MCF 10A (cell line): ENCODE data around the gene MSANTD1. TPM values are rescaled to one million over a fixed set of nuclear protein-coding genes. Genes with fewer than 3 reads are reported as not detected.

Source experiments
- BruUV-seq: library from RNA; stranded (reverse); fragments of 400-500 nt; replicated peaks from 2 replicates; lab custom pipeline; 2021; lab: Mats Ljungman, UMichigan
- CTCF ChIA-PET: fragments of 300-600 bp; sonication (Branson Sonifier 250); formaldehyde crosslinking; extraction: SDS; loops from one replicate; lab custom pipeline; 2021; ENCODE audit warnings: antibody characterized with exemption, inconsistent platforms; lab: Yijun Ruan, JAX
- POLR2A ChIA-PET: fragments of 300-600, 350-650 bp; sonication (Branson Sonifier 250); formaldehyde crosslinking; extraction: SDS; loops from one replicate; lab custom pipeline; 2020; ENCODE audit warnings: antibody characterized with exemption, inconsistent platforms; lab: Yijun Ruan, JAX
- DNase-seq: peaks from one replicate; pipeline ENCODE4 v3.0.0-alpha.2; 2018; ENCODE audit not compliant: unreplicated experiment
- H3K27ac Mint-ChIP-seq: one replicate; pipeline ENCODE4 v1.8.0; 2022; ENCODE audit warnings: mild to moderate bottlenecking, low read depth, mixed read lengths; ENCODE audit not compliant: unreplicated experiment
- H3K27me3 Mint-ChIP-seq: one replicate; pipeline ENCODE4 v1.8.0; 2022; ENCODE audit warnings: mixed read lengths; ENCODE audit not compliant: insufficient read depth, unreplicated experiment
- H3K36me3 Mint-ChIP-seq: one replicate; pipeline ENCODE4 v1.8.0; 2022; ENCODE audit warnings: mild to moderate bottlenecking, moderate library complexity, mixed read lengths; ENCODE audit not compliant: insufficient read depth, unreplicated experiment
- H3K4me1 Mint-ChIP-seq: one replicate; pipeline ENCODE4 v1.8.0; 2022; ENCODE audit warnings: mixed read lengths; ENCODE audit not compliant: insufficient read depth, unreplicated experiment
- H3K4me3 Mint-ChIP-seq: one replicate; pipeline ENCODE4 v1.8.0; 2022; ENCODE audit warnings: mild to moderate bottlenecking, moderate library complexity, mixed read lengths; ENCODE audit not compliant: unreplicated experiment
- H3K9me3 Mint-ChIP-seq: one replicate; pipeline ENCODE4 v1.8.0; 2022; ENCODE audit warnings: mixed read lengths; ENCODE audit not compliant: unreplicated experiment
- intact Hi-C: fragments of 100-400 bp; cut with micrococcal nuclease; formaldehyde crosslinking; loops from 2 replicates; pipeline ENCODE4 v1.14.1; 2022
- total RNA-seq: library from RNA; stranded (reverse); gene quantifications from 2 replicates; pipeline ENCODE4 v1.2.3, GENCODE V29; 2022
- TF ChIP-seq, protein P1 (sequence below): fragments of 200-600 bp; IDR thresholded peaks from one replicate; pipeline ENCODE4 v1.8.0; 2022; ENCODE audit warnings: antibody characterized with exemption, mild to moderate bottlenecking; ENCODE audit not compliant: unreplicated experiment

MSANTD1 gene
- total RNA-seq, 1 experiment from 2014 or later: 0.37 TPM

DNA sequence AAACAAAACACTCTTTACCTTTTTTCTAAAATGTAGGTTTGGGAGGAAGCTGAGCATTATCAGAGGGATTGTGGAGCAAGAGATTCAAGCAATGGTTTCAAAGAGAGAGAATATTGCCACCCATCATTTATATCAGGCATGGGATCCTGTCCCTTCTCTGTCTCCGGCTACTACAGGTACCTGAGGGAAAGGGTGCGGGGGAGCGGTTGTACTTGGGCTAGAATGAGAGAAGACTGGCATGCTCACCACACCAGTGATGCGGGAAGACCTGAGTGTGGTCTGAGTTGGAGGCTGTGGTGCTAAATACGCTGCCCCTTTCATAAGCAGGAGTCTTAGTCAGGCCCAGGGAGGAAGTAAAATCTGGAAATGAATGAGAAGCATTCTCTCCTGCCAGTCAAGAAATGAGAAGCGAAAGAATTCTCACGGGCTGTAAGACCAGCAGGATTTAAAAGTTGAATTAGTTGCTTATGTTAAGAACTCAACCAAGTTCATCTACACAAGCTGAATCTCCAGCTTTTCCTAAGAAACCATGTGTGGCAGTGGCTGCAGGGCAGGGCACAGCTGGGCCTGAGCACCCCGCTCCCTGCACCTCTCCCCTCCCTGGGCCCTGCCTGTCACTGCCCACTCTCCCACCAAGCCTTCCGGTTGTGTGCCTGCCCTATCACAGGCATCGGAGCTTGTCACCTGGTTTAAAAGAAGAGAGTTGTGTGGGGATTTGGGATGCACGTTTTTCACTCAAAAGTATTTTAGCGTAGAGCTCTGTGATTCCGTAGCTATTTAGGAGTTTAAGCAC, 24.8 kb upstream of the MSANTD1 start:
- H3K4me1 Mint-ChIP-seq: no peaks in the 10 kb centered on the region
- DNase-seq: no peak
- H3K36me3 Mint-ChIP-seq: peaks cover 47% of the 10 kb centered on the region
- ChIA-PET CTCF (interaction anchor here (1.5 kb wide), 1 partner anchor 10 kb away, joined by 3 read pairs; no protein-coding TSS in a partner anchor), POLR2A (interaction anchor here (1.6 kb wide), 1 partner anchor 67 kb away, joined by 3 read pairs; no protein-coding TSS in a partner anchor)
- no peaks in the 10 kb centered on the region for H3K9me3 Mint-ChIP-seq
- BruUV-seq: no TSS peak
- TF ChIP-seq, protein P1, sequence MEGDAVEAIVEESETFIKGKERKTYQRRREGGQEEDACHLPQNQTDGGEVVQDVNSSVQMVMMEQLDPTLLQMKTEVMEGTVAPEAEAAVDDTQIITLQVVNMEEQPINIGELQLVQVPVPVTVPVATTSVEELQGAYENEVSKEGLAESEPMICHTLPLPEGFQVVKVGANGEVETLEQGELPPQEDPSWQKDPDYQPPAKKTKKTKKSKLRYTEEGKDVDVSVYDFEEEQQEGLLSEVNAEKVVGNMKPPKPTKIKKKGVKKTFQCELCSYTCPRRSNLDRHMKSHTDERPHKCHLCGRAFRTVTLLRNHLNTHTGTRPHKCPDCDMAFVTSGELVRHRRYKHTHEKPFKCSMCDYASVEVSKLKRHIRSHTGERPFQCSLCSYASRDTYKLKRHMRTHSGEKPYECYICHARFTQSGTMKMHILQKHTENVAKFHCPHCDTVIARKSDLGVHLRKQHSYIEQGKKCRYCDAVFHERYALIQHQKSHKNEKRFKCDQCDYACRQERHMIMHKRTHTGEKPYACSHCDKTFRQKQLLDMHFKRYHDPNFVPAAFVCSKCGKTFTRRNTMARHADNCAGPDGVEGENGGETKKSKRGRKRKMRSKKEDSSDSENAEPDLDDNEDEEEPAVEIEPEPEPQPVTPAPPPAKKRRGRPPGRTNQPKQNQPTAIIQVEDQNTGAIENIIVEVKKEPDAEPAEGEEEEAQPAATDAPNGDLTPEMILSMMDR: no peak
- H3K27me3 Mint-ChIP-seq: no peaks in the 10 kb centered on the region
- H3K4me3 Mint-ChIP-seq: no peak overlapping the region
- intact Hi-C loops: no loop called here
- H3K27ac Mint-ChIP-seq: no peak overlapping the region

GRCh38 chr4:3225071-3225850, 23.7 kb upstream of the MSANTD1 start:
- Mint-ChIP-seq H3K36me3 (peaks cover 50% of the 10 kb centered on the region), H3K27ac (no peak overlapping the region), H3K9me3 (no peaks in the 10 kb centered on the region), H3K4me3 (no peak overlapping the region), H3K4me1 (no peaks in the 10 kb centered on the region), H3K27me3 (no peaks in the 10 kb centered on the region)
- ChIA-PET POLR2A (no interaction called here), CTCF (interaction anchor here (1.5 kb wide), 1 partner anchor 11 kb away, joined by 3 read pairs; no protein-coding TSS in a partner anchor)
- BruUV-seq: no TSS peak
- intact Hi-C loops: no loop called here
- TF ChIP-seq, protein P1: no peak
- no peak for DNase-seq

DNA sequence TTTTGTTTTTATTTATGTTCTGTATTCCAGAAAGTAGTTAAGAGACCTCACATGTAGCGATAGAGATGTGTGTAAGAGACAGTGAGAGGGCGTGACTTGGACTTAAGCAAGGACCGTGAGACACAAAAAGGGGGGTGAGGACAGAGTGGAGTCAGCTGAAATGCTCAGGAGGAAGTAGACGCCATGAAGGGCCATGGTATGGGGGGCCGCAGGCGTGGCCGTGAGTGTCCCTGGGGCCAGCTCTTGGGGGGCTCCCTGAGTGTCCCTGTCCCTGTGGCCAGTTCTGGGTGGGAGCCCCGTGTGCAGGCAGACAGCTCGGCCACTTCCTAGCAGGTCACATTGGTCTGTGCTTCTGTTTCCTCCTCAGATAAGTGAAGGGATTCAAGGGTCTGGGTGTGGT, 23.0 kb upstream of the MSANTD1 start:
- intact Hi-C loops: no loop called here
- Mint-ChIP-seq H3K9me3 (no peaks in the 10 kb centered on the region), H3K36me3 (peaks cover 56% of the 10 kb centered on the region), H3K4me3 (no peak overlapping the region), H3K4me1 (no peaks in the 10 kb centered on the region), H3K27ac (no peak overlapping the region), H3K27me3 (no peaks in the 10 kb centered on the region)
- TF ChIP-seq, protein P1: no peak
- POLR2A ChIA-PET: no interaction called here
- CTCF ChIA-PET: no interaction called here
- no peak for DNase-seq
- no TSS peak for BruUV-seq

DNA sequence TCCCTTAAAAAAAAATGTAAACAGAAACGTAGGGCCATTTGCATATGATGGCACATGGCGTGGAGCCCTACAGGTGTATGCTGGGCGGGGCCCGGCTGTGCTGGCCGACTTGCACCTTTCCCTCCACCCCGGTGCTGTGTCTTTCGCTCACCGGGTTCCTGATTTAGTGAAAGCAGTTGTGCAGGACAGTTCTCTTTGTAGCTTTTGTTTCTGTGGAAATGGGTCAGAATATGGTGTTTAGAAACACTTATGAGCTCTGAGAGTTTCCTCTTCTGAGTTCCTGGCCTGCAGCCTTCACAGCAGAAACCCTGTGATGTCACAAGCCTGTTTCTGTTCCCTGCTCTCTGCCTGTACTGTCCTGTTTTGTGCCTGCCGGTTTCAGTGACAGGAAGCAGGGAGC, 22.5 kb upstream of the MSANTD1 start:
- CTCF ChIA-PET: no interaction called here
- DNase-seq: no peak
- H3K9me3 Mint-ChIP-seq: no peaks in the 10 kb centered on the region
- intact Hi-C loops: no loop called here
- peaks cover 60% of the 10 kb centered on the region for H3K36me3 Mint-ChIP-seq
- H3K27ac Mint-ChIP-seq: no peak overlapping the region
- BruUV-seq: no TSS peak
- H3K27me3 Mint-ChIP-seq: no peaks in the 10 kb centered on the region
- POLR2A ChIA-PET: no interaction called here
- no peaks in the 10 kb centered on the region for H3K4me1 Mint-ChIP-seq
- TF ChIP-seq, protein P1: no peak
- no peak overlapping the region for H3K4me3 Mint-ChIP-seq
